ENCODE results near the gene URGCP.
"Not testable (repeated sequence)": the region's sequence is repeated elsewhere in the genome, so short reads cannot be mapped to it uniquely, and the experiment has no call there.

URGCP gene

GRCh38 chr7:43914795-43915194, 8.4 kb upstream of the URGCP start:
- no peak for DNase-seq (ENCODE audit: low read depth, low spot score)

- no peak for DNase-seq (ENCODE audit: low read depth, low spot score)
Observed at GRCh38 chr7:43905956-43906330, 453 bp downstream of the URGCP start.

GRCh38 chr7:43905209-43905946, 1.0 kb downstream of the URGCP start:
- no peak for DNase-seq (ENCODE audit: low read depth, low spot score)

DNA sequence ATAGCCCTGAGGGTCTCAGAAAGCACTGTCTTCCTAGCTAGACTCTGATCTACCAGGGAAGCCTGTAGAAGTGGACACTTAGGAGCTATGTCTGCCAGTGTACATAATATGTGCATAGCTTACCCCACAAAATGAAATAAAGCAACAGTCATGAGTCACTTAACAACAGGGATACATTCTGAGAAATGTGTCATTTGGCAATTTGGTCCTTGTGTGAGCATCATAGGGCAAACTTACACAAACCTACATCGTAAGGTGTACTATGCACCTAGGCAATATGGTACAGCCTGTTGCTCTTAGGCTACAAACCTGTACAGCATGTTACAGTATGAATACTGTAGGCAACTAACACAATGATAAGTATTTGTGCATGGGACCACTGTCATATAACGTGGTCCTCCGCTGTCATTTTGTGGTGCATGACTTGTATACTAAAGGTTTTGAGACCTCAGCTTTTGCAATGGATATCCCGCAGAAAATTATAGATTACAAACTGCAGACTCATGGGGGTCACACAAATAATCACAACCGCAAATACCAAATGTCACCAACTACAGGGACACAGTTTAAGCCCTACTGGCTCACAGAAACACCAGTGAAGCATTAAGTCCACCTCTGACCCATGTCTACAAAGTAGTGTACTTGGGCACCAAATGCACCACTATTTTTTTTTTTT, 1.7 kb downstream of the URGCP start:
- DNase-seq (ENCODE audit: low read depth, low spot score) = no peak

- no peak for DNase-seq (ENCODE audit: low read depth, low spot score)
Observed at GRCh38 chr7:43902542-43903054, 3.8 kb downstream of the URGCP start.

GRCh38 chr7:43898571-43898970, 7.8 kb downstream of the URGCP start:
- DNase-seq (ENCODE audit: low read depth, low spot score) = not testable (repeated sequence)

GRCh38 chr7:43895847-43896415, 10.5 kb downstream of the URGCP start:
- DNase-seq (ENCODE audit: low read depth, low spot score) = no peak

DNA sequence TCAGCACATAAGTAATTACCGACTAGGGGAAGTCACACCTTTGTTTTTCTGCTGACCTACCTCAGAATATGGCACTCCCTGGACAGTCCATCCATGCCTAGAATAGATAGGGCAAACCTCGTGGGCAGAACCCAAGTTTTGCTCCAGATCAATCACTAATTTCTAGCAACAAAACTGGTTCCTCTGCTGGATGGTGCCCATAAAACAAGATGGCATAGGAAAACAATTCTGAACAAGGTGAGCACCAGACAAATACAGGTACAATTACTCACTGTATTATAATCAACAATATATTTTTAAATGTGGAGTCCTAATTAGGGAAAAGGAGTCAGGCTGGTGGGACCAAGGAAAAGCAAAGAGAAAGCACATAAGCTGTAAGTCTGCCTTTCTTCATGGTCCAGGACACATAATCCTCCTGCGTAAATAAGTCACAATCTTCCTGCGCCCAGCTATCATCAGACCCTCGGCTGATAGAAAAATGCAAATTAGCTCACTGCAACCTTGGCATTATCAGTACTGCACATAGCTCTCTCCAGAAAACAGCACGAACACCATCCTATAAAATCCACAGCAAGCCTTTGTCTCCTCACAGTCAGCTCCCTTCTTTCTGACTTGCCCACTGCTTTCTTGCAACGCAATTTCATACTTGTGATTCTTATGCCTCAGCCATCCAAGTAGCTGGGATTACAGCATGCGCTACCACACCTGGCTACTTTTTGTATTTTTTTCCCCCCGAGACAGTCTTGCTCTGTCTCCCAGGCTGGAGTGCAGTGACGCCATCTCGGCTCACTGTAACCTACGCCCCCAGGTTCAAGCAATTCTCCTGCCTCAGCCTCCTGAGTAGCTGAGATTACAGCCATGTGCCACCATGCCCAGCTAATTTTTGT, 15.1 kb downstream of the URGCP start:
- DNase-seq (ENCODE audit: low read depth, low spot score) = no peak

- no peak for DNase-seq (ENCODE audit: low read depth, low spot score)
Observed at GRCh38 chr7:43890468-43890867, 15.9 kb downstream of the URGCP start.

GRCh38 chr7:43888993-43889945, 17.1 kb downstream of the URGCP start:
- DNase-seq (ENCODE audit: low read depth, low spot score) = no peak

DNA sequence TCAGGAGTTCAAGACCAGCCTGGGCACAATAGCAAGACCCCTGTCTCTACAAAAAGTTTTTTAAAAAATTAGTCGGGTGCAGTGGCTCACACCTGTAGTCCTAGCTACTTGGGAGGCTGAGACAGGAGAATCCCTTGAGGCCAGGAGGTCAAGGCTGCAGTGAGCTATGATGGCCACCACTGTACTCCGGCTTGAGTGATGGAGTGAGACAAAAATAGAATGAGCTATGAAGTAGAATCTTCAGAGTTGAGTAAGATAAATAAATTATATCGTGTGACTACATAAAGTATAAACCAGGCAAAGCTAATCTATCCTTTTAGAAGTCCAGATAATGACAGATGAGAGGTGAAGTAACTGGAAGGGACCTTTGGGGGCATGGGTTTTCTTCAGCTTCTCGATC, 21.8 kb downstream of the URGCP start:
- no peak for DNase-seq (ENCODE audit: low read depth, low spot score)

DNA sequence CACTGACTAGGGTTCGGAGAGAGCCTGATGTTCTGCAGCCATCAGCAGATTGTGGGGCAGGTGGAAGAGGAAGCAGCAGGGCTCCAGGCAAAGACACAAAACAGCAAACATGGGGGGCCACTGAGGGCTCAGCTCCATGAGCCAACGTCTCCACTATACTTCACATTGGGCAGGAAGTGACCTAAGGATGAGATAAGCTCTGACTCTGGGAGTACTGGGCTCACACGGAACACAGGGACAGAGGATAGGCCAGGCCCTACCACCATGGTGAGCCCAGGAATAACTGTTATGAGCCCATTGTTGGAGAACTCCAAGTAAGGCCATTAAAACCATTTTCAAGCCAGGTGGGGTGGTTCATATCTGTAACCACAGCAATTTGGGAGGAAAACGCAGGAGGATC, 22.2 kb downstream of the URGCP start:
- no peak for DNase-seq (ENCODE audit: low read depth, low spot score)

DNA sequence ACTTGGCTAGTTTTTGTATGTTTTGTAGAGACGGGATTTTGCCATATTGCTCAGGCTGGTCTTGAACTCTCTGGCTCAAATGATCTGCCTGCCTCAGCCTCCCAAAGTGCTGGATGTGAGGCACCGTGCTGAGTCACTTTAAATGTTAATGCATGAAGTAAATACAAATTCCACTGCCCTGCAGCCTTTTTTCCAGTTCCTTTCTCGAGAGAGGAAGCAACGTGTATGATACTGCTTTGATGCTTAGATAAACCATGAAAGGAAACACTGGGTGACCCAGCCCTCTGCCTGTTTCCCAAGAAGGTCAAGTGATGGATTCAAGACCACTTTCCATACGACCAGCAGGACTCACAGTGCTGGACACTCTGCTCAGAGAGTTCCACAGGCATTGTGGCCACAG, 25.8 kb downstream of the URGCP start:
- no peak for DNase-seq (ENCODE audit: low read depth, low spot score)

DNA sequence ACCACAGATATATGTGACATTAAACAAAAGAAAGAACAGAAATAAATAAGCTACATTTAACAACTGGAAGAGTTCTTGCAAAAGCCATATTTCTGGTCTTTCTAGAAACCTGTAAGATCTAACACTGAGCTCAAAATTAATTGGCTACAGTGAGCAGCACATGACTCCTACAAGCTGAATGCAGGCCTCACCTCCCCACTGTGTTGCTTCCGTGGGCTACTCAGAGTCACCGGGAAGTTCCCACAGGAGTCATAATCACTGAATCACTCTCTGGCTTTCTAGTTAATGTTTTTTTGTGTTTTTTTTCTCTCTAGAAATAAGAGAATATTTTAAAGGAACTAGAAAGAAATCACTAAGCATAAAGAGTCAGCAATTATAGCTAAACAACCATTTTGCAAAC, 26.9 kb downstream of the URGCP start:
- DNase-seq (ENCODE audit: low read depth, low spot score) = no peak

GRCh38 chr7:43878867-43879266, 27.5 kb downstream of the URGCP start:
- DNase-seq (ENCODE audit: low read depth, low spot score) = no peak

GRCh38 chr7:43877968-43878864, 28.2 kb downstream of the URGCP start:
- no peak for DNase-seq (ENCODE audit: low read depth, low spot score)

GRCh38 chr7:43876976-43877745, 29.2 kb downstream of the URGCP start:
- DNase-seq (ENCODE audit: low read depth, low spot score) = no peak

GRCh38 chr7:43876241-43876640, 30.2 kb downstream of the URGCP start:
- DNase-seq (ENCODE audit: low read depth, low spot score) = no peak

DNA sequence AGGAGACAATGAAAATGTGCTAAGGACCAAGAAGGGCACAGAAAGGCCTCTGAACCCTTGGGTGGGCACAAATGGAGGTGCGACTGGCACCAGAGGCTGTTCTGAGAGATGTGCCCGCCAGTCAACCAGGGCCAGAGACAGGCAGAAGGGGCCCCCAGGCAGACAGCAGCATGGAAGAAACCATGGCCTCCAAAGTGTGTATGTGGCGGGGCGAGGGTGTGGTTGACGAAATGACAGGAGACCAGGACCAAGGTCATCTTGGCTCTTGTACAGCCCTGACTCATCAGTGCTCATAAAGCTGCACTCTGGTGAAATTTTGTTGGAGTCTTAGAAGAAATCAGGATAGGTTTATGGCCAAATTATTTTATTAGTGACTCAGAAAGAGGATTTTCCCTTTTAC, 33.1 kb downstream of the URGCP start:
- no peak for DNase-seq (ENCODE audit: low read depth, low spot score)

Measured in activated naive CD8-positive, alpha-beta T cell treated with anti-CD3 and anti-CD28 coated beads, Interleukin-2, amount 50 U/mL, for 16 hours (primary cell).